ENCODE measurements around the gene GPNMB. TPM values are rescaled to one million over a fixed set of nuclear protein-coding genes. Genes with fewer than 3 reads are reported as not detected.
"Not testable (repeated sequence)": the region's sequence is repeated elsewhere in the genome, so short reads cannot be mapped to it uniquely, and the experiment has no call there.

GPNMB gene
- total RNA-seq, 4 donors from 2014 or later, result 12.1 to 37.8 (median 25.6) TPM

GRCh38 chr7:23298885-23299769 lies 52.6 kb downstream of the GPNMB start, which contains the start of gene MALSU1:
MALSU1 (plus strand) TSS chr7:23299339; CDS start chr7:23299353, 14 bp downstream.
- peaks cover 0 to 32% (median 9%) of the 10 kb centered on the region in 4 donors for H3K4me1 ChIP-seq
- H3K27me3 ChIP-seq, result no peaks in the 10 kb centered on the region
- DNase-seq, result peak; percentile 98 to 99 (median 98)
- H3K4me3 ChIP-seq, result peak within 1 kb of the TSS; percentile 74 to 84 (median 76)
- peaks cover 0 to 12% (median 0%) of the 10 kb centered on the region in 3 donors for H3K36me3 ChIP-seq
- H3K9me3 ChIP-seq, result no peaks in the 10 kb centered on the region
- TF ChIP-seq CTCF (IDR thresholded peaks at IDR 0.05) (no peak), POLR2A (IDR thresholded peaks at IDR 0.05) (peak; percentile 76 to 80)
- peak within 1 kb of the TSS; percentile 61 to 89 (median 78) for H3K27ac ChIP-seq

- peaks cover 0 to 32% (median 9%) of the 10 kb centered on the region in 4 donors for H3K4me1 ChIP-seq
- no peak for DNase-seq
- H3K36me3 ChIP-seq, result peaks cover 0 to 12% (median 0%) of the 10 kb centered on the region in 3 donors
- TF ChIP-seq POLR2A (IDR thresholded peaks at IDR 0.05) (no peak), CTCF (IDR thresholded peaks at IDR 0.05) (no peak)
- H3K27me3 ChIP-seq, result no peaks in the 10 kb centered on the region
- peak overlapping the region; percentile 61 to 89 (median 78) for H3K27ac ChIP-seq
- H3K4me3 ChIP-seq, result peak overlapping the region; percentile 74 to 84 (median 76)
- no peaks in the 10 kb centered on the region for H3K9me3 ChIP-seq
Measured at GRCh38 chr7:23299770-23300300, 53.3 kb downstream of the GPNMB start.

DNA sequence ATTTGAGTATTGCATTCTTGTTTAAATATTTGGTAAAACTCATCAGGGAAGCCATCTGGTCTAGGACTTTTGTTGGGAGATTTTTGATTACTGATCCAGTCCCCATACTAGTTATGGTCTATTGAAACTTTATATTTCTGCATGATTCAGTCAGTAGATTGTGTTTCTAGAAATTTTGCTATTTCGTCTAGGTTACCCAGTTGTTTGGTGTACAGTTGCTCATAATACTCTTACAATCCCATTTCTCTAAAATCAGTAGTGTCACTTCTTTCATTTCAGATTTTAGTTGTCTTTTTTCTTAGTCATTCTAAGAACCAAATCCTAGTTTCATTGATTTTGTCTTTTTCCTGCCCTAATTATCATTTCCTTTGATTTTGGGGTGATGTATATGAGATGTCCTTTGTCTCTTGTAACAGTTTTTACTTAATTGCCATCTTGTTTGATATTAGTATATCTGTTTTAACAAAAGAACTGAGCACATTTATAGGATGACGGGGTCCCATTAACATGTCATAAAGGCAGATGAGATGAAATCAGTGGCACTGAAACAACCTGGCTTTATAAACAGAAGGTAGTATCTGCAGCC lies 60.5 kb downstream of the GPNMB start:
- no peak overlapping the region for H3K27ac ChIP-seq
- DNase-seq, result no peak
- H3K27me3 ChIP-seq, result no peaks in the 10 kb centered on the region
- no peak overlapping the region for H3K4me3 ChIP-seq
- no peaks in the 10 kb centered on the region for H3K9me3 ChIP-seq
- H3K36me3 ChIP-seq, result peaks cover 0 to 43% (median 0%) of the 10 kb centered on the region in 3 donors
- H3K4me1 ChIP-seq, result peaks cover 0 to 12% (median 0%) of the 10 kb centered on the region in 4 donors
- TF ChIP-seq CTCF (IDR thresholded peaks at IDR 0.05), result no peak
- TF ChIP-seq POLR2A (IDR thresholded peaks at IDR 0.05), result no peak

DNA sequence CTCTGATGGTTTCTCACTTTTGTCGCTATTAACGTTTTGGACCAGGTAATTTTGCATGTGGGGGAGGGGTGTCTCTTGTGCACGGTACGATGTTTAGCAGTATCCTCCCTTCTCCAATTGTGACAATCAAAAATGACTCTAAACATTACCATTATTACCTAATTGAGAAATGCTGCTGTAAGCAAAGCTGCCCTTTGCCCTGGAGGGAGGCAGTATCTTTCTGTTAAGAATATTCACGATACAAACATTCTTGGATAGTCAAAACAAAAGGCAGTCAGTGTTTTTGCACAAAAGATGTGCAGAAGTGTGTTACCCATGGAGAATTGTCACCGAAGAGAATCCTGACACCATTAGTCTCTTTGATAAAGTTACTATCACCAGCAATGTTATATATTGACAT lies 62.2 kb downstream of the GPNMB start:
- Histone ChIP-seq H3K9me3 (no peaks in the 10 kb centered on the region), H3K27me3 (no peaks in the 10 kb centered on the region), H3K4me3 (no peak overlapping the region), H3K4me1 (no peaks in the 10 kb centered on the region), H3K27ac (no peak overlapping the region), H3K36me3 (peaks cover 0 to 33% (median 0%) of the 10 kb centered on the region in 3 donors)
- TF ChIP-seq POLR2A (IDR thresholded peaks at IDR 0.05) (no peak), CTCF (IDR thresholded peaks at IDR 0.05) (no peak)
- no peak for DNase-seq

GRCh38 chr7:23312141-23312540 lies 65.6 kb downstream of the GPNMB start:
- not testable (repeated sequence) for H3K4me3 ChIP-seq

More at GRCh38 chr7:23312141-23312540, 65.6 kb downstream of the GPNMB start:
- H3K36me3 ChIP-seq, result peaks cover 0 to 33% (median 0%) of the 10 kb centered on the region in 3 donors
- H3K27me3 ChIP-seq, DNase-seq, H3K9me3 ChIP-seq, H3K27ac ChIP-seq, H3K4me1 ChIP-seq: not testable (repeated sequence)
